NB4 (cell line): ENCODE results near the gene GAPDHS.

Source experiments
- CTCF ChIP-seq: IDR thresholded peaks from one replicate; pipeline ENCODE4 v1.5.1; 2012; ENCODE audit warnings: low read depth, low read length
- POLR2A ChIP-seq: IDR thresholded peaks from 2 replicates; pipeline ENCODE4 v1.6.1; 2011; ENCODE audit warnings: mild to moderate bottlenecking; ENCODE audit not compliant: insufficient read length; ENCODE audit errors: extremely low read depth

DNA sequence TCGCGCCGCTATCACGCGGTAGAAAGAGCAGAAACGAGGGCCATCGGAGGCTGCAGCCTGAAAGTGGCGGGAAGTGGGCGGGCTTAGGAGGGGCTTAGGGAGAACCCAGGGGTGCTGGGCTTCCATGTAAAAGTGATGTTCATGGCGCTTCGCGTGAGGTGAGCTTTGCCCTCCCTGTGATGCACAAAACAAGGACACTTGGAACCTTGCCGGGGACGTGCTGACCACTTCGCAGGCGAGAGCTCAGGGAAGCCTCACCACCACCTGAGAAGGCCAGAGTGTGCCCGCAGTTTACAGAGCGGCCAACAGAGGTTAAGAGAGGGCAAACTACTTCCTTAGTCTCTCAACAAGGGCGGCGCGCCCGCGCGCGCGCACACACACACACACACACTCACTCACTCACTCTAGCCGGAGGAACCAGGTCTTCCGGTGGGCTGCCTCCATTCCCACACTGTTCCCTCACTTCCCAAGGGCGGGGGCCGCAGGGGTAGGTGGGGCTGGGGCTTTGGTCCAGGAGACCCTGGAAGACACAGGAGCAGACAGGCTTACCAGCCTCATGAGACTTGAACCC lies 651 bp downstream of the GAPDHS start:
- TF ChIP-seq CTCF (no peak), POLR2A (no peak)
